Thoracic aorta (tissue), 2 donors: Measurements from ENCODE around the gene NSMCE1. TPM values are rescaled to one million over a fixed set of nuclear protein-coding genes. Genes with fewer than 3 reads are reported as not detected.

Experiments used
- ATAC-seq: fragments of 150-250 bp; one replicate; pipeline ENCODE4 v1.8.0; 2017; ENCODE audit warnings: low read depth; ENCODE audit not compliant: insufficient number of reproducible peaks, low FRiP score
- DNase-seq: peaks from one replicate; pipeline ENCODE4 v3.0.0-alpha.2; 2020; ENCODE audit warnings: low spot score
- H3K27ac ChIP-seq, 2 donors: fragments of 200-600 bp; sonication (generic); 1 replicate in 1 of 2; 2 replicates in 1 of 2; pipeline ENCODE4 v1.5.1; 2016; ENCODE audit warnings: mild to moderate bottlenecking in 2 of 2, moderate library complexity in 2 of 2
- H3K27me3 ChIP-seq: fragments of 200-600 bp; sonication (generic); replicated peaks from 2 replicates; pipeline ENCODE4 v1.6.0; 2016; ENCODE audit warnings: mild to moderate bottlenecking; ENCODE audit not compliant: insufficient read depth
- H3K36me3 ChIP-seq: fragments of 200-600 bp; sonication (generic); one replicate; pipeline ENCODE4 v1.5.1; 2016
- H3K4me1 ChIP-seq, 2 donors: fragments of 200-600 bp; sonication (generic); 1 replicate in 1 of 2; 2 replicates in 1 of 2; pipeline versions ENCODE4 v1.5.1 to v1.6.0; 2016; ENCODE audit warnings: low read depth in 2 of 2, mild to moderate bottlenecking in 1 of 2; ENCODE audit not compliant: control insufficient read depth in 1 of 2
- H3K4me3 ChIP-seq: fragments of 200-600 bp; sonication (generic); 2 replicates; pipeline ENCODE4 v1.5.1; 2016; ENCODE audit warnings: mild to moderate bottlenecking
- H3K9me3 ChIP-seq: fragments of 200-600 bp; sonication (generic); 2 replicates; pipeline ENCODE4 v1.5.1; 2016
- total RNA-seq, 2 donors: library from RNA; depleted of rRNA; stranded (reverse); fragments of >200 nt; gene quantifications; one replicate each; pipeline versions ENCODE4 v1.1.0 to v1.2.3, GENCODE V29; 2016
- TF ChIP-seq, protein P1 (sequence below): fragments of 200-600 bp; sonication (generic); IDR thresholded peaks from one replicate; pipeline ENCODE4 v1.5.1; 2019; ENCODE audit warnings: antibody characterized with exemption

NSMCE1 gene
- total RNA-seq, 2 donors from 2014 or later = 23.8 to 44.5 TPM

DNA sequence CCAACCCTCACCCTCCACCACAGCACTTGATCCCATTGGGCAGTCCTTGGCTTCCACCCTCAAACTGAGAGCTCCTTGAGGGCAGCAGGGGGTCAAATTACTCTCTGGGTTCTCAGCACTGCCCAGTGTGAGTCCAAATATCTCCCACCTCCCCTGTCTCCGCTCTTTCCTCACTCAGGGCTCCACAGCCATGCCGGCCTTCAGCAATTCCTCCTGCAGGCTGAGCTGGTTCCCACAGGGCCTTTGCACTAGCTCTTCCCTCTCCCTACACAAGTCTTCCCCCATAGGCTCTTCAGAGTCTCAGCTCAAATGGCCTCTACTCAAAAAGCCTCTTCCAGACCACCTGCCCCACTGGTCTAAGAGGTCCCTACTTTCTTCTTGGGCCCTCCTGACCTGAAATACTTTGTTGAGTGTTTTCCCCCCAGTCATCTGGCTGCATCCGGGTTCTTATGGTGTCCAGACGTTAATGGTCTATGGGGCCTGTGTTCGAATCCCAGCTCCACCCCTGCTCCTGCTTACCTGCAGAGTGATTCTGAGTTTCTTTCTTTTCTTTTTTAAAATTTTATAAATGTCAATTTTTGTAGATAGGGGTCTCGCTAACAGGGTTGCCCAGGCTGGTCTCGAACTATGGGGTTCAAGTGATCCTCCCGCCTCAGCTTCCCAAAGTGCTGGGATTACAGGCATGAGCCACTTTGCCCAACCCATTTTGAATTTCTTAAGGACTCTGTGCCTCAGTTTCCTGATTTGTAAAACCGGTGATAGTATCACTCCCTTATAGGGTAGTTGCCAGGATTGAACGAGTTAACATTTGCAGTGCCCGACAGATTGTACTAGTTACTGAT, 44.2 kb upstream of the NSMCE1 start:
- H3K27me3 ChIP-seq = no peaks in the 10 kb centered on the region
- H3K4me3 ChIP-seq = peak overlapping the region; percentile 81
- H3K36me3 ChIP-seq = no peaks in the 10 kb centered on the region
- TF ChIP-seq, protein P1, sequence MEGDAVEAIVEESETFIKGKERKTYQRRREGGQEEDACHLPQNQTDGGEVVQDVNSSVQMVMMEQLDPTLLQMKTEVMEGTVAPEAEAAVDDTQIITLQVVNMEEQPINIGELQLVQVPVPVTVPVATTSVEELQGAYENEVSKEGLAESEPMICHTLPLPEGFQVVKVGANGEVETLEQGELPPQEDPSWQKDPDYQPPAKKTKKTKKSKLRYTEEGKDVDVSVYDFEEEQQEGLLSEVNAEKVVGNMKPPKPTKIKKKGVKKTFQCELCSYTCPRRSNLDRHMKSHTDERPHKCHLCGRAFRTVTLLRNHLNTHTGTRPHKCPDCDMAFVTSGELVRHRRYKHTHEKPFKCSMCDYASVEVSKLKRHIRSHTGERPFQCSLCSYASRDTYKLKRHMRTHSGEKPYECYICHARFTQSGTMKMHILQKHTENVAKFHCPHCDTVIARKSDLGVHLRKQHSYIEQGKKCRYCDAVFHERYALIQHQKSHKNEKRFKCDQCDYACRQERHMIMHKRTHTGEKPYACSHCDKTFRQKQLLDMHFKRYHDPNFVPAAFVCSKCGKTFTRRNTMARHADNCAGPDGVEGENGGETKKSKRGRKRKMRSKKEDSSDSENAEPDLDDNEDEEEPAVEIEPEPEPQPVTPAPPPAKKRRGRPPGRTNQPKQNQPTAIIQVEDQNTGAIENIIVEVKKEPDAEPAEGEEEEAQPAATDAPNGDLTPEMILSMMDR = no peak
- H3K4me1 ChIP-seq = peaks cover 11 to 35% of the 10 kb centered on the region in 2 donors
- no peak for DNase-seq
- peak overlapping the region; percentile 89 to 92 for H3K27ac ChIP-seq
- no peak for ATAC-seq
- H3K9me3 ChIP-seq = no peaks in the 10 kb centered on the region

DNA sequence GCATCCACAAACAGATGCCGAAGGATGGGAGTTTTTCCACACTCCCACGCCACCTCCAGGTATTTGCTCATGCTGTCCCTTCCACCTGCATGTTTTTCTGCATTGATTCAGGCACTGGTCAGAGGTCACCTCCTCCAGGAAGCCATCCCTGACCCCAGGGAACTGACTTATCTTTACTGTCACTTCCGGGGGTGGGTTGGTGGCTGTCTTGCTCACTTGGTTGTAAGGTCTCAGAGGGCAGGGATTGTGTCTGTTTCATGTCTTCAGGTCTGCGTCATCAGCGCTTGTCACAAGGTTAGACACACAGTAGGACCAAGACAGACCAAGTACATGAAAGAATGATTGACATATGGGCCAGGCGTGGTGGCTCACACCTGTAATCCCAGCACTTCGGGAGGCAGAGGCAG, 43.3 kb upstream of the NSMCE1 start:
- DNase-seq (no peak), ATAC-seq (no peak)
- Histone ChIP-seq H3K27ac (no peak overlapping the region), H3K36me3 (no peaks in the 10 kb centered on the region), H3K9me3 (no peaks in the 10 kb centered on the region), H3K4me1 (peaks cover 7 to 26% of the 10 kb centered on the region in 2 donors), H3K4me3 (no peak overlapping the region), H3K27me3 (no peaks in the 10 kb centered on the region)
- TF ChIP-seq, protein P1 = no peak

DNA sequence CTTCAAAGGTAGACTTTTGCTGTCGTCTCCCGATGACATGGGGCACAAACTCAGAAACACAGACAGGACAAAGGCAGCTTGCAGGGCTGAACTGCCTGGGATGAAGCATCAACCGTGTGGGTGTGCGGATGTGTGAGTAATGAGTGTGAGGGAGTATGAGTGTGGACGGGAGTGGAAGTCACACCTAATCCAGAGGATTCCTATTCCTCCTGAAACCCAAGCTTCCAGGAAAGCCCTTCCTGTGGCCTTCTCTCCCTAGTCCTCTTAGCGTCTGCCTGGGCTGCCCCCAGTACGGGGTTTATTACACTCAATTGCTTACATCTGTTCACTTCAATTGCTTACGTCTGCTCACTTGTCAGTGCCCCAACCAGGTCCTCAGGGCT, 42.9 kb upstream of the NSMCE1 start:
- H3K27ac ChIP-seq = no peak overlapping the region
- H3K4me3 ChIP-seq = no peak overlapping the region
- H3K4me1 ChIP-seq = peaks cover 5 to 21% of the 10 kb centered on the region in 2 donors
- no peaks in the 10 kb centered on the region for H3K9me3 ChIP-seq
- no peaks in the 10 kb centered on the region for H3K36me3 ChIP-seq
- TF ChIP-seq, protein P1 = no peak
- no peak for ATAC-seq
- no peaks in the 10 kb centered on the region for H3K27me3 ChIP-seq
- DNase-seq = no peak

DNA sequence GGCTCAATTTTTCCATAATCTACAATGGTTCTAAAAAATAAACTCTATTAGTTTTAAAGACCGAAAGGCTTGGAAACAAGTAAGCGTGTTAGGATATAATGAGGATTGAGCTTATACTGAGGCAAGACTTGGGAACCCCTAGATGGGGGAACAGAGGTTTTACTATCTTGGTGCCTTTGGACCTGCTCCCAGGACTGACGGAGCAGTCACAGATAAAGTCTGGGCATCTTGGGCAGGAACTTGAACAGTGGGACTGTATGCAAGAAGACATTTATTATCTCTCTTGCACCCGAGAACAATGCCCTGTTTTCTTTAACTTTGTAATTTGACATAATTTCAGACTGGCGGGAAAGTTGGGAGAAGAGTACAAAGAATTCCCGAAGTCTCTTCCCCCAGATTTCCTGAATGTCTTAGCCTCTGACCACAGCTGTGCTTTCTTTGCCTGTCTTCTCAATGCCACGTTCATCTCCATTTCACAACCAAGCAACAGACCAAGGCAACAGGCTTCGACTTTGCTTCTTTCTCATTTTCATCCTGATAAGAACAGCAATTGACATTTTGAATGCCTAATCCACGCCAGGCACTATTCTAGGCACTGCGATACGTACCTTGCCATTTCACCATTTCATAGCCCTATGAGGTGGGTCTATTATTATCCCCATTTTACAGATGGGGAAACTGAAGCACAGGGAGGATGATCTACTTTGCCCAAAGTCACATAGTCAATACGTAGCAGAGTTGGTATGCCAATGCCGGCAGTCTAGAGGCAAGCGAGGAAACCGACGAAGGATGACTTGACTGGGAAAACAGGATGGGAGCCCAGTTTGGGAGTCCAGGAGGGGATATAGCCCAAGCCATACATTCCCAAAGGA, 42.2 kb upstream of the NSMCE1 start:
- DNase-seq = no peak
- no peak overlapping the region for H3K27ac ChIP-seq

More for the DNA sequence above, 42.2 kb upstream of the NSMCE1 start:
- H3K4me3 ChIP-seq = no peak overlapping the region
- no peak for ATAC-seq
- peaks cover 5 to 16% of the 10 kb centered on the region in 2 donors for H3K4me1 ChIP-seq
- H3K9me3 ChIP-seq = no peaks in the 10 kb centered on the region
- TF ChIP-seq, protein P1 = no peak
- no peaks in the 10 kb centered on the region for H3K36me3 ChIP-seq
- H3K27me3 ChIP-seq = no peaks in the 10 kb centered on the region
